Measurements from ENCODE around the gene CSF1. TPM values are rescaled to one million over a fixed set of nuclear protein-coding genes. Genes with fewer than 3 reads are reported as not detected.
A peak's percentile ranks its signal among the peaks of the same experiment; 100 is the strongest.

CSF1 gene
- total and polyA plus RNA-seq, 2 of the 13 experiments (the other 11 are each of a cell fraction or from before 2014, with no cell fraction given), result 4.6 to 13.3 TPM

DNA sequence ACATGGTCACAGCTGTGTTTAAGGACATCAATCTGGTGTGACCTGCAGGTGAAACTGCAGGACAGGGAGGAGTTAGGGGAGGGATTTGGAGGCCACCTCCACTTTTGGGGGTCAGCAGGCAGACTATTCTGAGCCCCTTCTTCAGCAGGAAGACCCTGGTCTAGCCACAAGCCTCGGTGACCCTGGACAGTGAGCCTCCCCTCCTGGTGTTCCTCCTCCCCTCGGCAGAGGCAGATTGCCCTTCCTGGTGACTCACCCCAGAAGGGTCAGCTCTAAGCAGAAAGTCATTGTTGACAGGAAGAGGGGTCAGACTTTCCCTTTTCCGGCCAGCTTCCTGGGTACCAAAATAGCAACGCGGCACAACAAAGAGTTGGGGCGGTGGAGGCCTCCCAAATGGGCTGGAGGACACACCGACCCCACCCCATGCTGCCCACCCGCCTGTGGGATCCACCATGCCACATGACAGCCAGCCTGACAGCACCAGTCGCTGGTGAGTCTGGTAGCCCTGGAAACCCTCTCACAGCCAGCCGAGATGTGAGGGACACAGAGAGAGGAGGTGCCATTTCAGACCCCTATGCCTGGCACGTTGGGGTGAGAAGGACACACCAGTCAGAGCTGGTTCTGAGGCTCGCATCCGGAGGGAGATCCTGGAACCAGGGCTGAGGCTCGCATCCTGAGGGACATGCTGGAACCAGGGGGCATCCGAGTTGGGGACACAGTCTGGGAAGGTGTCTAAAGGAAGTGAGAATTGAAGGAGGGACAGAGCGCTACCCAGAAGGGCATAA lies 14.7 kb upstream of the CSF1 start (continued):
- peak; percentile 30; the same call in 1 of the 2 replicates for TF ChIP-seq MXD3 (CRISPR knock-in tag; IDR thresholded peaks at IDR 0.05)
- TF ChIP-seq SAP130 (CRISPR knock-in tag; IDR thresholded peaks at IDR 0.05; ENCODE audit: low read depth), result peak; percentile 93
- TF ChIP-seq ZNF629 (CRISPR knock-in tag; conservative IDR thresholded peaks at IDR 0.05), result peak; percentile 26; the same call in 1 of the 2 replicates
- TF ChIP-seq, protein P1, sequence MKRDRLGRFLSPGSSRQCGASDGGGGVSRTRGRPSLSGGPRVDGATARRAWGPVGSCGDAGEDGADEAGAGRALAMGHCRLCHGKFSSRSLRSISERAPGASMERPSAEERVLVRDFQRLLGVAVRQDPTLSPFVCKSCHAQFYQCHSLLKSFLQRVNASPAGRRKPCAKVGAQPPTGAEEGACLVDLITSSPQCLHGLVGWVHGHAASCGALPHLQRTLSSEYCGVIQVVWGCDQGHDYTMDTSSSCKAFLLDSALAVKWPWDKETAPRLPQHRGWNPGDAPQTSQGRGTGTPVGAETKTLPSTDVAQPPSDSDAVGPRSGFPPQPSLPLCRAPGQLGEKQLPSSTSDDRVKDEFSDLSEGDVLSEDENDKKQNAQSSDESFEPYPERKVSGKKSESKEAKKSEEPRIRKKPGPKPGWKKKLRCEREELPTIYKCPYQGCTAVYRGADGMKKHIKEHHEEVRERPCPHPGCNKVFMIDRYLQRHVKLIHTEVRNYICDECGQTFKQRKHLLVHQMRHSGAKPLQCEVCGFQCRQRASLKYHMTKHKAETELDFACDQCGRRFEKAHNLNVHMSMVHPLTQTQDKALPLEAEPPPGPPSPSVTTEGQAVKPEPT (CRISPR knock-in tag; IDR thresholded peaks at IDR 0.05; ENCODE audit: low read depth), result no peak
- TF ChIP-seq CHD2 (IDR thresholded peaks at IDR 0.05; ENCODE audit: low read depth, low read length), result no peak
- 0 out of 2 replicates have a peak, but pooled peaks have one; percentile 1 for TF ChIP-seq ZSCAN21 (CRISPR knock-in tag; IDR thresholded peaks at IDR 0.05; ENCODE audit: borderline replicate concordance)
- peak; percentile 76 for TF ChIP-seq CREM (IDR thresholded peaks at IDR 0.05)
- no peak for TF ChIP-seq CREM (CRISPR knock-in tag; IDR thresholded peaks at IDR 0.05)
- peak; percentile 92 for TF ChIP-seq FOXK1 (CRISPR knock-in tag; IDR thresholded peaks at IDR 0.05; ENCODE audit: borderline replicate concordance, low read depth)
- TF ChIP-seq ZNF275 (CRISPR knock-in tag; IDR thresholded peaks at IDR 0.05; ENCODE audit: borderline replicate concordance), result 0 out of 2 replicates have a peak, but pooled peaks have one; percentile 67
- peak; percentile 66; the same call in 1 of the 2 replicates for TF ChIP-seq AKAP8 (CRISPR knock-in tag; IDR thresholded peaks at IDR 0.05)
- no peak for TF ChIP-seq HNRNPUL1 (IDR thresholded peaks at IDR 0.05; ENCODE audit: low read depth, low read length)
- no peak for TF ChIP-seq FUBP1 (CRISPR knock-in tag; IDR thresholded peaks at IDR 0.05; ENCODE audit: borderline replicate concordance)
- peak; percentile 3; the same call in 1 of the 2 replicates for TF ChIP-seq ZNF501 (CRISPR knock-in tag; IDR thresholded peaks at IDR 0.05)
- TF ChIP-seq RERE (CRISPR knock-in tag; IDR thresholded peaks at IDR 0.05; ENCODE audit: low read depth), result peak; percentile 40; the same call in 1 of the 2 replicates
- peak; percentile 90 for TF ChIP-seq ZNF792 (CRISPR knock-in tag; IDR thresholded peaks at IDR 0.05)

Measured in HepG2 (cell line).